GM12878 (cell line): Measurements from ENCODE around the gene RANBP17. TPM values are rescaled to one million over a fixed set of nuclear protein-coding genes. Genes with fewer than 3 reads are reported as not detected.

ENCODE experiments used
- ATAC-seq: fragments of 200-7000 bp; cut with Tn5 transposase; 3 replicates; pipeline ENCODE4 v1.9.1; 2020; ENCODE audit warnings: mild to moderate bottlenecking, moderate library complexity
- BruUV-seq: library from RNA; stranded (reverse); fragments of 400-500 nt; replicated peaks from 2 replicates; lab custom pipeline; 2021; lab: Mats Ljungman, UMichigan
- CTCF ChIA-PET: fragments of 300-600 bp; sonication (Branson Sonifier 250); formaldehyde crosslinking; extraction: SDS; loops from one replicate; lab custom pipeline; 2021; ENCODE audit warnings: inconsistent platforms; lab: Yijun Ruan, JAX
- POLR2A ChIA-PET: fragments of 350-600 bp; formaldehyde crosslinking; extraction: SDS; loops from one replicate; lab custom pipeline; 2021; ENCODE audit warnings: inconsistent platforms; lab: Charles Lee
- RAD21 ChIA-PET: fragments of 300-600 bp; sonication (Branson Sonifier 250); formaldehyde crosslinking; loops from one replicate; lab custom pipeline; 2023; ENCODE audit warnings: antibody characterized with exemption; ENCODE audit not compliant: unreplicated experiment; lab: Charles Lee
- SMC1A ChIA-PET: fragments of 300-600 bp; sonication (Branson Sonifier 250); formaldehyde crosslinking; loops from one replicate; lab custom pipeline; 2023; ENCODE audit not compliant: unreplicated experiment, uncharacterized antibody; lab: Charles Lee
- DNase-seq: peaks from one replicate; pipeline ENCODE4 v3.0.0-alpha.2; 2011; ENCODE audit warnings: low read depth, low spot score
- FAIRE-seq: peaks from 3 replicates; lab custom pipeline; 2011; peaks lifted over from hg19 to GRCh38; lab: Jason Lieb, UNC
- H2AFZ ChIP-seq: 2 replicates; pipeline ENCODE4 v1.6.0; 2011; ENCODE audit warnings: low read depth, low read length, control low read depth; ENCODE audit not compliant: control insufficient read depth
- H3K27ac ChIP-seq: 2 replicates; pipeline ENCODE4 v1.5.1; 2011; ENCODE audit warnings: control low read depth; ENCODE audit not compliant: control insufficient read depth, insufficient read depth
- H3K27me3 ChIP-seq, 2 experiments: replicated peaks in 1 of 2; 2 replicates each; pipeline versions ENCODE4 v1.6.0 to v1.6.1; 2011; ENCODE audit warnings: low read length in 1 of 2; ENCODE audit not compliant: control insufficient read depth in 2 of 2, insufficient read depth in 2 of 2
- H3K36me3 ChIP-seq, 2 experiments: 2 replicates each; pipeline ENCODE4 v1.5.1; 2011; ENCODE audit warnings: low read length in 1 of 2; ENCODE audit not compliant: control insufficient read depth in 2 of 2, insufficient read depth in 2 of 2
- H3K4me1 ChIP-seq: 2 replicates; pipeline ENCODE4 v1.6.1; 2011; ENCODE audit warnings: mild to moderate bottlenecking, low read length, moderate library complexity, mixed read lengths; ENCODE audit not compliant: control insufficient read depth, insufficient read depth
- H3K4me2 ChIP-seq: 2 replicates; pipeline ENCODE4 v1.6.0; 2011; ENCODE audit warnings: control low read depth; ENCODE audit not compliant: control insufficient read depth, insufficient read depth
- H3K4me3 ChIP-seq: fragments of 200-600 bp; sonication (generic); 2 replicates; pipeline ENCODE4 v1.5.1; 2016
- H3K79me2 ChIP-seq: 2 replicates; pipeline ENCODE4 v1.6.0; 2011; ENCODE audit warnings: low read length; ENCODE audit not compliant: control insufficient read depth, insufficient read depth
- H3K9ac ChIP-seq: 2 replicates; pipeline ENCODE4 v1.8.0; 2011; ENCODE audit warnings: low read length, control low read depth, mixed read lengths; ENCODE audit not compliant: control insufficient read depth, insufficient read depth
- H3K9me3 ChIP-seq: replicated peaks from 3 replicates; pipeline ENCODE4 v1.5.1; 2011; ENCODE audit warnings: mild to moderate bottlenecking, low read length; ENCODE audit not compliant: control insufficient read depth, insufficient read depth
- H4K20me1 ChIP-seq: 2 replicates; pipeline ENCODE4 v1.6.0; 2011; ENCODE audit not compliant: control insufficient read depth, insufficient read depth
- BCL11A ChIP-seq: IDR thresholded peaks from 2 replicates; pipeline ENCODE4 v1.6.1; 2011; ENCODE audit warnings: low read depth, low read length
- CEBPB ChIP-seq, 2 experiments: fragments of 150-350 bp in 1 of 2; IDR thresholded peaks; 2 replicates each; pipeline ENCODE4 v1.6.1; 2012 to 2014; ENCODE audit warnings: low read depth in 2 of 2, low read length in 2 of 2, borderline replicate concordance in 1 of 2, inconsistent platforms in 1 of 2
- KLF5 ChIP-seq: fragments of 450-650 bp; IDR thresholded peaks from 2 replicates; pipeline ENCODE4 v1.6.1; 2014; ENCODE audit warnings: mild to moderate bottlenecking; ENCODE audit not compliant: partially characterized antibody
- NRF1 ChIP-seq: conservative IDR thresholded peaks from 2 replicates; pipeline ENCODE4 v1.6.1; 2011; ENCODE audit warnings: mild to moderate bottlenecking, low read depth, low read length, improper control_type of control experiment
- PAX8 ChIP-seq: fragments of 450-650 bp; IDR thresholded peaks from 2 replicates; pipeline ENCODE4 v1.6.1; 2017; ENCODE audit warnings: mild to moderate bottlenecking, moderate library complexity
- RCOR1 ChIP-seq: conservative IDR thresholded peaks from 2 replicates; pipeline ENCODE4 v1.6.1; 2012; ENCODE audit warnings: low read depth, low read length, improper control_type of control experiment
- TCF7 ChIP-seq: IDR thresholded peaks from 2 replicates; pipeline ENCODE4 v1.6.1; 2014; ENCODE audit warnings: antibody characterized with exemption, borderline replicate concordance
- WGBS: methylation state at CpG from one replicate; pipeline ENCODE4 v1.1.6; 2016; ENCODE audit warnings: low lambda C conversion rate; ENCODE audit not compliant: insufficient replicate concordance, insufficient coverage; ENCODE audit errors: missing lambda C conversion rate; 5-methylcytosine and 5-hydroxymethylcytosine counted together
- in situ Hi-C: fragments of 300-500 bp; cut with MboI; formaldehyde crosslinking; loops from 9 replicates; pipeline ENCODE4 v1.14.3; 2018; ENCODE audit warnings: mixed read lengths
- intact Hi-C: fragments of 100-400 bp; cut with micrococcal nuclease; formaldehyde crosslinking; loops from one replicate; pipeline ENCODE4 v1.14.2; 2022; ENCODE audit not compliant: unreplicated experiment
- polyA plus RNA-seq, 11 experiments: library from polyadenylated mRNA; depleted of rRNA in 4 of 11; unstranded in 6 of 11; stranded (reverse) in 5 of 11; fragments of >200 nt; fragmentation: Nextera tagmentation in 4 of 11; fragmentation: Illumina TruSeq in 1 of 11; extraction: Ambion mirVana in 4 of 11; extraction: Trizol in 1 of 11; gene quantifications; 1 replicate in 1 of 11; 2 replicates in 10 of 11; pipeline versions ENCODE4 v1.2.1 to v1.2.3, GENCODE V29; 2011 to 2016; ENCODE audit warnings: inconsistent platforms in 2 of 11, missing spikeins in 2 of 11, low read depth in 1 of 11
- total RNA-seq, 4 experiments: library from RNA; depleted of rRNA in 3 of 4; stranded (reverse); fragments of >200 nt in 3 of 4; fragmentation: Illumina TruSeq in 1 of 4; extraction: Trizol in 1 of 4; gene quantifications; 2 replicates each; pipeline versions ENCODE4 v1.2.1 to v1.2.3, GENCODE V29; 2013 to 2021
- TF ChIP-seq, protein P1 (sequence below), 3 experiments: IDR thresholded peaks in 2 of 3; conservative IDR thresholded peaks in 1 of 3; 2 replicates each; pipeline ENCODE4 v1.5.1; 2011; ENCODE audit warnings: low read depth in 3 of 3, low read length in 3 of 3, mild to moderate bottlenecking in 3 of 3, control low read depth in 2 of 3, moderate library complexity in 2 of 3, inconsistent platforms in 1 of 3, mixed read lengths in 1 of 3; ENCODE audit not compliant: control insufficient read depth in 2 of 3, insufficient read depth in 1 of 3; ENCODE audit errors: extremely low read depth in 1 of 3
- TF ChIP-seq, protein P2 (sequence below): fragments of 450-650 bp; IDR thresholded peaks from 2 replicates; pipeline ENCODE4 v1.6.1; 2016; ENCODE audit warnings: mild to moderate bottlenecking
- TF ChIP-seq, protein P3 (sequence below): fragments of 450-650 bp; conservative IDR thresholded peaks from 2 replicates; pipeline ENCODE4 v1.6.1; 2017; ENCODE audit warnings: mild to moderate bottlenecking, moderate library complexity
- TF ChIP-seq, protein P4 (sequence below): fragments of 150-350 bp; IDR thresholded peaks from 2 replicates; pipeline ENCODE4 v1.6.1; 2014; ENCODE audit warnings: mild to moderate bottlenecking, low read depth, low read length

Gene RANBP17
- total and polyA plus RNA-seq, 10 of the 15 experiments (the other 5 are each of a cell fraction or from before 2014, with no cell fraction given) = 0.10 TPM; not detected in 9

DNA sequence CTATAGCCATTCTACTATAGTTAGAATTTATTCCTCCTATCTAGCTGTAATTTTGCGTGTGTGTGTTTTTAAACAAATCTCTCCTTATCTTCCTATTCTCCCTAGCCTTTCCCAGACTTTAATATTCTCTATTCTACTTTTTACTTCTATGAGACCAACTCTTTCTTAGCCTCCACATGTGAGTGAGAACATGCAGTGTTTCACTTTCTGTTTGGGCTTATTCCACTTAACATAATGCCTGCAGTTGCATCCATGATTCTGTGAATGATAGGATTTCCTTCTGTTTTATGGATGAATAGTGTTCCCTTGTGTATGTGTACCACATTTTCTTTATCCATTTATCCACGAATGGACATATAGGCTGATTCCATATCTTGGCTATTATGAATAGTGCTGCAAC, 254.9 kb downstream of the RANBP17 start:
- FAIRE-seq = no peak
- no peak for ATAC-seq
- BruUV-seq = no TSS peak
- ChIA-PET CTCF (no interaction called here), RAD21 (no interaction called here), POLR2A (no interaction called here), SMC1A (no interaction called here)
- DNase-seq = no peak
- Histone ChIP-seq H3K27ac (no peak overlapping the region), H2AFZ (no peak overlapping the region), H3K4me2 (no peak overlapping the region), H4K20me1 (no peaks in the 10 kb centered on the region), H3K4me3 (no peak overlapping the region), H3K36me3 (no peaks in the 10 kb centered on the region), H3K79me2 (no peaks in the 10 kb centered on the region), H3K9me3 (no peaks in the 10 kb centered on the region), H3K27me3 (no peaks in the 10 kb centered on the region), H3K9ac (no peak overlapping the region), H3K4me1 (no peaks in the 10 kb centered on the region)
- in situ Hi-C loops (no loop called here), intact Hi-C loops (no loop called here)
- TF ChIP-seq NRF1 = no peak
- TF ChIP-seq, protein P1, sequence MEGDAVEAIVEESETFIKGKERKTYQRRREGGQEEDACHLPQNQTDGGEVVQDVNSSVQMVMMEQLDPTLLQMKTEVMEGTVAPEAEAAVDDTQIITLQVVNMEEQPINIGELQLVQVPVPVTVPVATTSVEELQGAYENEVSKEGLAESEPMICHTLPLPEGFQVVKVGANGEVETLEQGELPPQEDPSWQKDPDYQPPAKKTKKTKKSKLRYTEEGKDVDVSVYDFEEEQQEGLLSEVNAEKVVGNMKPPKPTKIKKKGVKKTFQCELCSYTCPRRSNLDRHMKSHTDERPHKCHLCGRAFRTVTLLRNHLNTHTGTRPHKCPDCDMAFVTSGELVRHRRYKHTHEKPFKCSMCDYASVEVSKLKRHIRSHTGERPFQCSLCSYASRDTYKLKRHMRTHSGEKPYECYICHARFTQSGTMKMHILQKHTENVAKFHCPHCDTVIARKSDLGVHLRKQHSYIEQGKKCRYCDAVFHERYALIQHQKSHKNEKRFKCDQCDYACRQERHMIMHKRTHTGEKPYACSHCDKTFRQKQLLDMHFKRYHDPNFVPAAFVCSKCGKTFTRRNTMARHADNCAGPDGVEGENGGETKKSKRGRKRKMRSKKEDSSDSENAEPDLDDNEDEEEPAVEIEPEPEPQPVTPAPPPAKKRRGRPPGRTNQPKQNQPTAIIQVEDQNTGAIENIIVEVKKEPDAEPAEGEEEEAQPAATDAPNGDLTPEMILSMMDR (IDR thresholded peaks at IDR 0.05 in 2 of 3, conservative IDR thresholded peaks at IDR 0.05 in 1 of 3; ENCODE audit: control insufficient read depth in 2 of 3, extremely low read depth in 1 of 3, insufficient read depth in 1 of 3, low read depth in 3 of 3, low read length in 3 of 3) = no peak
- no peak for TF ChIP-seq KLF5
- TF ChIP-seq, protein P2, sequence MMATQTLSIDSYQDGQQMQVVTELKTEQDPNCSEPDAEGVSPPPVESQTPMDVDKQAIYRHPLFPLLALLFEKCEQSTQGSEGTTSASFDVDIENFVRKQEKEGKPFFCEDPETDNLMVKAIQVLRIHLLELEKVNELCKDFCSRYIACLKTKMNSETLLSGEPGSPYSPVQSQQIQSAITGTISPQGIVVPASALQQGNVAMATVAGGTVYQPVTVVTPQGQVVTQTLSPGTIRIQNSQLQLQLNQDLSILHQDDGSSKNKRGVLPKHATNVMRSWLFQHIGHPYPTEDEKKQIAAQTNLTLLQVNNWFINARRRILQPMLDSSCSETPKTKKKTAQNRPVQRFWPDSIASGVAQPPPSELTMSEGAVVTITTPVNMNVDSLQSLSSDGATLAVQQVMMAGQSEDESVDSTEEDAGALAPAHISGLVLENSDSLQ = no peak
- no peak for TF ChIP-seq TCF7
- TF ChIP-seq, protein P3, sequence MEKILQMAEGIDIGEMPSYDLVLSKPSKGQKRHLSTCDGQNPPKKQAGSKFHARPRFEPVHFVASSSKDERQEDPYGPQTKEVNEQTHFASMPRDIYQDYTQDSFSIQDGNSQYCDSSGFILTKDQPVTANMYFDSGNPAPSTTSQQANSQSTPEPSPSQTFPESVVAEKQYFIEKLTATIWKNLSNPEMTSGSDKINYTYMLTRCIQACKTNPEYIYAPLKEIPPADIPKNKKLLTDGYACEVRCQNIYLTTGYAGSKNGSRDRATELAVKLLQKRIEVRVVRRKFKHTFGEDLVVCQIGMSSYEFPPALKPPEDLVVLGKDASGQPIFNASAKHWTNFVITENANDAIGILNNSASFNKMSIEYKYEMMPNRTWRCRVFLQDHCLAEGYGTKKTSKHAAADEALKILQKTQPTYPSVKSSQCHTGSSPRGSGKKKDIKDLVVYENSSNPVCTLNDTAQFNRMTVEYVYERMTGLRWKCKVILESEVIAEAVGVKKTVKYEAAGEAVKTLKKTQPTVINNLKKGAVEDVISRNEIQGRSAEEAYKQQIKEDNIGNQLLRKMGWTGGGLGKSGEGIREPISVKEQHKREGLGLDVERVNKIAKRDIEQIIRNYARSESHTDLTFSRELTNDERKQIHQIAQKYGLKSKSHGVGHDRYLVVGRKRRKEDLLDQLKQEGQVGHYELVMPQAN = no peak
- TF ChIP-seq RCOR1 = no peak
- TF ChIP-seq PAX8 = no peak
- no peak for TF ChIP-seq CEBPB (IDR thresholded peaks at IDR 0.05; ENCODE audit: borderline replicate concordance in 1 of 2, low read depth in 2 of 2, low read length in 2 of 2)
- TF ChIP-seq, protein P4, sequence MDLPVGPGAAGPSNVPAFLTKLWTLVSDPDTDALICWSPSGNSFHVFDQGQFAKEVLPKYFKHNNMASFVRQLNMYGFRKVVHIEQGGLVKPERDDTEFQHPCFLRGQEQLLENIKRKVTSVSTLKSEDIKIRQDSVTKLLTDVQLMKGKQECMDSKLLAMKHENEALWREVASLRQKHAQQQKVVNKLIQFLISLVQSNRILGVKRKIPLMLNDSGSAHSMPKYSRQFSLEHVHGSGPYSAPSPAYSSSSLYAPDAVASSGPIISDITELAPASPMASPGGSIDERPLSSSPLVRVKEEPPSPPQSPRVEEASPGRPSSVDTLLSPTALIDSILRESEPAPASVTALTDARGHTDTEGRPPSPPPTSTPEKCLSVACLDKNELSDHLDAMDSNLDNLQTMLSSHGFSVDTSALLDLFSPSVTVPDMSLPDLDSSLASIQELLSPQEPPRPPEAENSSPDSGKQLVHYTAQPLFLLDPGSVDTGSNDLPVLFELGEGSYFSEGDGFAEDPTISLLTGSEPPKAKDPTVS = no peak
- no peak for TF ChIP-seq BCL11A
- 49% methylated on average over 2 of the region's 2 CpGs for WGBS
